ENCODE results near the gene PLK2.

- TF ChIP-seq YY1 (IDR thresholded peaks at IDR 0.05; ENCODE audit: insufficient read depth, insufficient read length) (no peak), ZNF274 (IDR thresholded peaks at IDR 0.05; ENCODE audit: low read depth, low read length) (no peak), SUZ12 (IDR thresholded peaks at IDR 0.05; ENCODE audit: extremely low read depth, insufficient read depth, insufficient read length) (no peak)
Observed at GRCh38 chr5:58455066-58455465, 4.8 kb downstream of the PLK2 start.
